ENCODE data around the gene TAF9. TPM values are rescaled to one million over a fixed set of nuclear protein-coding genes. Genes with fewer than 3 reads are reported as not detected.

TAF9 gene
- total RNA-seq = 10 to 100 TPM; 39.1 to 40.6 TPM
- polyA plus RNA-seq (ENCODE audit: insufficient read length in 6 of 6) = 10 to 100 TPM; 51.2 to 56.0 (median 53.6) TPM
- long read RNA-seq, donor 1, transcript TAF9-205 (2 exons, 1,331 nt) = minor isoform, 6 of 52 reads
- long read RNA-seq, donor 1, transcript TAF9-201 (3 exons, 1,283 nt) = major isoform, 43 of 52 reads
- long read RNA-seq, donor 1, partial matches to known transcripts = 0 of 52 reads
- long read RNA-seq, donor 1, other reads (novel, unspliced or antisense) = 0 of 52 reads
- long read RNA-seq, donor 2, transcript TAF9-201 (3 exons, 1,283 nt) = major isoform, 20 of 26 reads
- long read RNA-seq, donor 2, partial matches to known transcripts = 0 of 26 reads
- long read RNA-seq, donor 2, other reads (novel, unspliced or antisense) = 0 of 26 reads
- long read RNA-seq, donor 3, transcript TAF9-201 (3 exons, 1,283 nt) = major isoform, 41 of 87 reads
- long read RNA-seq, donor 3, partial matches to known transcripts = 41 of 87 reads
- long read RNA-seq, donor 3, other reads (novel, unspliced or antisense) = 0 of 87 reads
- long read RNA-seq, donor 4, transcript TAF9-201 (3 exons, 1,283 nt) = major isoform, 39 of 42 reads
- long read RNA-seq, donor 4, partial matches to known transcripts = 0 of 42 reads
- long read RNA-seq, donor 4, other reads (novel, unspliced or antisense) = 0 of 42 reads
- long read RNA-seq, donor 5, transcript TAF9-201 (3 exons, 1,283 nt) = major isoform, 27 of 37 reads
- long read RNA-seq, donor 5, transcript TAF9-205 (2 exons, 1,331 nt) = minor isoform, 6 of 37 reads
- long read RNA-seq, donor 5, partial matches to known transcripts = 0 of 37 reads
- long read RNA-seq, donor 5, other reads (novel, unspliced or antisense) = 0 of 37 reads
- long read RNA-seq, donor 6, transcript TAF9-205 (2 exons, 1,331 nt) = minor isoform, 6 of 67 reads
- long read RNA-seq, donor 6, transcript TAF9-201 (3 exons, 1,283 nt) = major isoform, 52 of 67 reads
- long read RNA-seq, donor 6, partial matches to known transcripts = 0 of 67 reads
- long read RNA-seq, donor 6, other reads (novel, unspliced or antisense) = 0 of 67 reads
- long read RNA-seq, donor 7, transcript TAF9-201 (3 exons, 1,283 nt) = major isoform, 20 of 28 reads
- long read RNA-seq, donor 7, partial matches to known transcripts = 0 of 28 reads
- long read RNA-seq, donor 7, other reads (novel, unspliced or antisense) = 0 of 28 reads
- long read RNA-seq, donor 8, transcript TAF9-201 (3 exons, 1,283 nt) = major isoform, 14 of 39 reads
- long read RNA-seq, donor 8, transcript TAF9-205 (2 exons, 1,331 nt) = minor isoform, 7 of 39 reads
- long read RNA-seq, donor 8, partial matches to known transcripts = 18 of 39 reads
- long read RNA-seq, donor 8, other reads (novel, unspliced or antisense) = 0 of 39 reads
- long read RNA-seq, donor 9, partial matches to known transcripts = 0 of 1 reads
- long read RNA-seq, donor 9, other reads (novel, unspliced or antisense) = 0 of 1 reads
- long read RNA-seq, donor 10, transcript TAF9-201 (3 exons, 1,283 nt) = major isoform, 40 of 47 reads
- long read RNA-seq, donor 10, transcript TAF9-205 (2 exons, 1,331 nt) = minor isoform, 5 of 47 reads
- long read RNA-seq, donor 10, partial matches to known transcripts = 0 of 47 reads
- long read RNA-seq, donor 10, other reads (novel, unspliced or antisense) = 1 of 47 reads
- long read RNA-seq, donor 11, transcript TAF9-201 (3 exons, 1,283 nt) = major isoform, 53 of 68 reads
- long read RNA-seq, donor 11, transcript TAF9-205 (2 exons, 1,331 nt) = minor isoform, 6 of 68 reads
- long read RNA-seq, donor 11, transcript TAF9-208 (3 exons, 582 nt) = minor isoform, 6 of 68 reads
- long read RNA-seq, donor 11, partial matches to known transcripts = 0 of 68 reads
- long read RNA-seq, donor 11, other reads (novel, unspliced or antisense) = 0 of 68 reads
- long read RNA-seq, donor 12, transcript TAF9-201 (3 exons, 1,283 nt) = major isoform, 25 of 26 reads
- long read RNA-seq, donor 12, partial matches to known transcripts = 0 of 26 reads
- long read RNA-seq, donor 12, other reads (novel, unspliced or antisense) = 0 of 26 reads

GRCh38 chr5:69369340-69370121 is at the start of gene TAF9, which contains the start of the genes AK6 and RAD17:
Gene TAF9 (minus strand): TSS chr5:69369520. CDS start chr5:69365737, 3,783 bp downstream.
Gene AK6 (minus strand): TSS chr5:69369520. CDS start chr5:69369490, 30 bp downstream.
Gene RAD17 (plus strand): TSS chr5:69369818. CDS start chr5:69372209, 2,391 bp downstream.
- no peaks in the 10 kb centered on the region for H3K27me3 ChIP-seq
- peaks cover 12 to 35% of the 10 kb centered on the region in 2 donors for H3K4me1 ChIP-seq
- peaks cover 0 to 33% of the 10 kb centered on the region in 2 donors for H3K36me3 ChIP-seq
- peak within 1 kb of the TSS; percentile 72 to 78 for H3K4me3 ChIP-seq
- H3K27ac ChIP-seq = peak within 1 kb of the TSS; percentile 96 to 97
- TF ChIP-seq CTCF (IDR thresholded peaks at IDR 0.05) = no peak
- peak; percentile 99 for ATAC-seq
- no peaks in the 10 kb centered on the region for H3K9me3 ChIP-seq
- peak; percentile 94 to 98 (median 96) for DNase-seq
- intact Hi-C loops (cut with DNase I) = no loop called here

GRCh38 chr5:69418554-69418953 is 49.2 kb upstream of the TAF9 start:
- no peak for TF ChIP-seq CTCF (IDR thresholded peaks at IDR 0.05)
- DNase-seq (no peak), ATAC-seq (no peak)
- peaks cover 0 to 5% of the 10 kb centered on the region in 2 donors for H3K4me1 ChIP-seq
- H3K36me3 ChIP-seq = peaks cover 0 to 12% of the 10 kb centered on the region in 2 donors
- intact Hi-C loops (cut with DNase I) = loop anchor here in 1 of 2 donors (10.0 kb wide), 1 partner anchor 76 kb away; the partner anchor contains the start of gene OCLN
- H3K27ac ChIP-seq = no peak overlapping the region
- H3K9me3 ChIP-seq = no peaks in the 10 kb centered on the region
- H3K27me3 ChIP-seq = peaks cover 0 to 9% of the 10 kb centered on the region in 2 donors
- H3K4me3 ChIP-seq = no peak overlapping the region

- intact Hi-C loops (cut with DNase I) = loop anchor here in 1 of 2 donors (10.0 kb wide), 1 partner anchor 78 kb away; the partner anchor contains the start of gene OCLN
- Histone ChIP-seq H3K4me3 (peak overlapping the region in 1 of 2 donors; percentile 62), H3K27ac (no peak overlapping the region), H3K27me3 (peaks cover 0 to 9% of the 10 kb centered on the region in 2 donors), H3K9me3 (no peaks in the 10 kb centered on the region), H3K36me3 (peaks cover 0 to 22% of the 10 kb centered on the region in 2 donors), H3K4me1 (peaks cover 0 to 5% of the 10 kb centered on the region in 2 donors)
- no peak for TF ChIP-seq CTCF (IDR thresholded peaks at IDR 0.05)
- DNase-seq (no peak), ATAC-seq (no peak)
Measured at GRCh38 chr5:69416699-69417098, 47.4 kb upstream of the TAF9 start.

Data from left lung (tissue), 14 donors.